Measurements from ENCODE around the gene SYT2.
"Not testable (repeated sequence)": the region's sequence is repeated elsewhere in the genome, so short reads cannot be mapped to it uniquely, and the experiment has no call there.

The SYT2 gene

GRCh38 chr1:202568826-202569225 lies 141.4 kb downstream of the SYT2 start:
- no peak for DNase-seq (ENCODE audit: insufficient read length, low spot score)
- no peak for FAIRE-seq
- TF ChIP-seq POLR2A (IDR thresholded peaks at IDR 0.05; ENCODE audit: low read depth, low read length) = no peak

GRCh38 chr1:202568410-202568809 lies 141.8 kb downstream of the SYT2 start:
- FAIRE-seq (no peak), DNase-seq (ENCODE audit: insufficient read length, low spot score) (no peak)
- no peak for TF ChIP-seq POLR2A (IDR thresholded peaks at IDR 0.05; ENCODE audit: low read depth, low read length)

GRCh38 chr1:202567738-202568137 lies 142.5 kb downstream of the SYT2 start:
- TF ChIP-seq POLR2A (IDR thresholded peaks at IDR 0.05; ENCODE audit: low read depth, low read length) = no peak
- FAIRE-seq (no peak), DNase-seq (ENCODE audit: insufficient read length, low spot score) (no peak)

- no peak for FAIRE-seq
- no peak for TF ChIP-seq POLR2A (IDR thresholded peaks at IDR 0.05; ENCODE audit: low read depth, low read length)
- no peak for DNase-seq (ENCODE audit: insufficient read length, low spot score)
Measured at GRCh38 chr1:202565890-202566602, 144.2 kb downstream of the SYT2 start.

- TF ChIP-seq POLR2A (IDR thresholded peaks at IDR 0.05; ENCODE audit: low read depth, low read length) = no peak
- no peak for DNase-seq (ENCODE audit: insufficient read length, low spot score)
- FAIRE-seq = no peak
Measured at GRCh38 chr1:202564958-202565495, 145.2 kb downstream of the SYT2 start.

GRCh38 chr1:202563818-202564217 lies 146.4 kb downstream of the SYT2 start:
- DNase-seq (ENCODE audit: insufficient read length, low spot score) (no peak), FAIRE-seq (no peak)
- no peak for TF ChIP-seq POLR2A (IDR thresholded peaks at IDR 0.05; ENCODE audit: low read depth, low read length)

GRCh38 chr1:202562444-202563060 lies 147.7 kb downstream of the SYT2 start:
- DNase-seq (ENCODE audit: insufficient read length, low spot score) (no peak), FAIRE-seq (no peak)
- TF ChIP-seq POLR2A (IDR thresholded peaks at IDR 0.05; ENCODE audit: low read depth, low read length) = no peak

- TF ChIP-seq POLR2A (IDR thresholded peaks at IDR 0.05; ENCODE audit: low read depth, low read length) = no peak
- FAIRE-seq = no peak
- DNase-seq (ENCODE audit: insufficient read length, low spot score) = no peak
Measured at GRCh38 chr1:202561726-202562443, 148.4 kb downstream of the SYT2 start.

- no peak for FAIRE-seq
Measured at GRCh38 chr1:202561240-202561639, 149.0 kb downstream of the SYT2 start.

GRCh38 chr1:202557662-202558061 lies 152.6 kb downstream of the SYT2 start:
- not testable (repeated sequence) for DNase-seq (ENCODE audit: insufficient read length, low spot score)
- FAIRE-seq = peak; percentile 69

More at GRCh38 chr1:202561240-202561639, 149.0 kb downstream of the SYT2 start:
- TF ChIP-seq POLR2A (IDR thresholded peaks at IDR 0.05; ENCODE audit: low read depth, low read length) = no peak
- no peak for DNase-seq (ENCODE audit: insufficient read length, low spot score)

- DNase-seq (ENCODE audit: insufficient read length, low spot score) = not testable (repeated sequence)
- FAIRE-seq = peak; percentile 36
Measured at GRCh38 chr1:202556037-202556436, 154.2 kb downstream of the SYT2 start.

GRCh38 chr1:202554619-202555018 lies 155.6 kb downstream of the SYT2 start:
- FAIRE-seq = peak; percentile 74
- not testable (repeated sequence) for DNase-seq (ENCODE audit: insufficient read length, low spot score)

- no peak for DNase-seq (ENCODE audit: insufficient read length, low spot score)
- no peak for TF ChIP-seq POLR2A (IDR thresholded peaks at IDR 0.05; ENCODE audit: low read depth, low read length)
- FAIRE-seq = no peak
Measured at GRCh38 chr1:202553560-202554038, 156.7 kb downstream of the SYT2 start.

- not testable (repeated sequence) for DNase-seq (ENCODE audit: insufficient read length, low spot score); FAIRE-seq
Measured at GRCh38 chr1:202553078-202553477, 157.2 kb downstream of the SYT2 start.

GRCh38 chr1:202552615-202553014 lies 157.6 kb downstream of the SYT2 start:
- DNase-seq (ENCODE audit: insufficient read length, low spot score); FAIRE-seq: not testable (repeated sequence)

All from H54 (cell line).